Smooth muscle cell (in vitro differentiated cells): ENCODE measurements around the gene GPX8. TPM values are rescaled to one million over a fixed set of nuclear protein-coding genes. Genes with fewer than 3 reads are reported as not detected.

Experiments used
- DNase-seq: peaks from one replicate; lab custom pipeline; 2025; ENCODE audit not compliant: unreplicated experiment; lab: John Stamatoyannopoulos, UW
- H2AFZ ChIP-seq: fragments of 200-600 bp; sonication (generic); 2 replicates; pipeline ENCODE4 v1.6.0; 2016; ENCODE audit warnings: antibody characterized with exemption, low read depth, mild to moderate bottlenecking
- H3F3A ChIP-seq: fragments of 200-600 bp; sonication (generic); 2 replicates; pipeline ENCODE4 v1.6.0; 2017; ENCODE audit warnings: antibody characterized with exemption, low read depth
- H3K27ac ChIP-seq: fragments of 200-600 bp; sonication (generic); 2 replicates; pipeline ENCODE4 v1.5.1; 2016; ENCODE audit warnings: low read depth, mild to moderate bottlenecking
- H3K27me3 ChIP-seq: fragments of 200-600 bp; sonication (generic); 2 replicates; pipeline ENCODE4 v1.6.1; 2016; ENCODE audit warnings: low read depth, mild to moderate bottlenecking
- H3K36me3 ChIP-seq: fragments of 200-600 bp; sonication (generic); 2 replicates; pipeline ENCODE4 v1.5.1; 2016; ENCODE audit warnings: low read depth
- H3K4me1 ChIP-seq: fragments of 200-600 bp; sonication (generic); 2 replicates; pipeline ENCODE4 v1.5.1; 2016; ENCODE audit warnings: low read depth
- H3K4me2 ChIP-seq: fragments of 200-600 bp; sonication (generic); 2 replicates; pipeline ENCODE4 v1.6.0; 2016; ENCODE audit warnings: mild to moderate bottlenecking
- H3K4me3 ChIP-seq: fragments of 200-600 bp; sonication (generic); 2 replicates; pipeline ENCODE4 v1.5.1; 2016; ENCODE audit warnings: mild to moderate bottlenecking
- H3K79me2 ChIP-seq: fragments of 200-600 bp; sonication (generic); 2 replicates; pipeline ENCODE4 v1.6.0; 2016; ENCODE audit warnings: low read depth, mild to moderate bottlenecking
- H3K9ac ChIP-seq: fragments of 200-600 bp; sonication (generic); 2 replicates; pipeline ENCODE4 v1.6.0; 2016; ENCODE audit warnings: low read depth
- H3K9me3 ChIP-seq: fragments of 200-600 bp; sonication (generic); replicated peaks from 2 replicates; pipeline ENCODE4 v1.5.1; 2016; ENCODE audit warnings: low read depth
- H4K20me1 ChIP-seq: fragments of 200-600 bp; sonication (generic); 2 replicates; pipeline ENCODE4 v1.6.0; 2016; ENCODE audit warnings: low read depth
- WGBS: methylation state at CpG from one replicate; pipeline ENCODE4 v1.1.7; 2016; ENCODE audit warnings: low lambda C conversion rate; 5-methylcytosine and 5-hydroxymethylcytosine counted together
- polyA plus RNA-seq: library from polyadenylated mRNA; unstranded; fragments of >200 nt; fragmentation: Nextera tagmentation; extraction: Ambion mirVana; gene quantifications from 2 replicates; pipeline ENCODE4 v1.2.1, GENCODE V29; 2016
- total RNA-seq: library from RNA; depleted of rRNA; stranded (reverse); fragments of >200 nt; gene quantifications from 2 replicates; pipeline ENCODE4 v1.2.3, GENCODE V29; 2014
- TF ChIP-seq, protein P1 (sequence below): fragments of 200-600 bp; sonication (generic); IDR thresholded peaks from 2 replicates; pipeline ENCODE4 v1.5.1; 2017; ENCODE audit warnings: borderline replicate concordance, mild to moderate bottlenecking, antibody characterized with exemption; ENCODE audit not compliant: insufficient read depth, poor library complexity, severe bottlenecking

Gene GPX8
- total and polyA plus RNA-seq, 2 experiments from 2014 or later, result 230 to 306 TPM

DNA sequence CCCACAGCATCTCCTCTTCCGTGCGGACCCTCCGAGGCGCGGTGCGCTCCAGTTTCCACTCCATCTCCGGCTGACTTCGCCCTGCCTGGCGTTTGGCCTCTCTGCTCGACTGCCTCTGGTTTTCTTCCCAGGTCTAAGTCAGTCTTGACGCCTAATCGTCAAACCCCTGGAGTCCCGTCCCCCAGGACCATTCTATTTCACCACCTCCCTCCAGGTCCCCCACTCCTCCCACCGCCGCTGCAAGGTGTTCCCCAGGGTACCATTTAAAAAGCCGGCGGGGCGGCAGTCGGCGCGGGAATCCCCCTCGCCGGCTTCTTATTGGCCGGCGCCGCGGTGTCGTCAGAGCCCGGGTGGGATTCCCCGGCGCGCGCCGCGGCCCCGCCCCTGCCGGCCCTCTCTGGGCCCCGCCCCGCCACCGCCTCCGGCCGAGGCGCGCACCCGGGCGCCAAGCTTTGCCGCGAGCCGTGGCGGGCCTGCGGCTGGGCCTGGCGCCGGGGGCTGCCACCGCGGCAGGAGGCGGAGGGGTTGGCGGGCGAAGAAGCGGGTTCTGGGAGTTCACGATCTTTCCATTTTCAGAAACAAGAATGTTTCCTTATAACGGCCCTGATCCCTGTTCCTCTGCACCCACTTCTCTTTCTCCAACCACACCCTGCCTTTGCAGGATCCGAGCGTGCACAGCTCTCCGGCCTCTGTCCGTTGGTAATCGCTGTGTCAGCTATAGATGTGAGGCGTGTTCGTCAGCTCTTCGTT lies 13.1 kb downstream of the GPX8 start, which contains the start of gene CDC20B:
CDC20B (minus strand) TSS at position 241 of the 750 bp plus-strand sequence; CDS start at position 64, 177 bp downstream.
- WGBS, result 1% methylated on average over 26 of the region's 69 CpGs
- H3K9me3 ChIP-seq, result no peaks in the 10 kb centered on the region
- H3K4me2 ChIP-seq, result peak within 1 kb of the TSS; percentile 95
- H3K27me3 ChIP-seq, result peaks cover 47% of the 10 kb centered on the region
- no peaks in the 10 kb centered on the region for H3K79me2 ChIP-seq
- peak within 1 kb of the TSS; percentile 23 for H3K9ac ChIP-seq
- TF ChIP-seq, protein P1, sequence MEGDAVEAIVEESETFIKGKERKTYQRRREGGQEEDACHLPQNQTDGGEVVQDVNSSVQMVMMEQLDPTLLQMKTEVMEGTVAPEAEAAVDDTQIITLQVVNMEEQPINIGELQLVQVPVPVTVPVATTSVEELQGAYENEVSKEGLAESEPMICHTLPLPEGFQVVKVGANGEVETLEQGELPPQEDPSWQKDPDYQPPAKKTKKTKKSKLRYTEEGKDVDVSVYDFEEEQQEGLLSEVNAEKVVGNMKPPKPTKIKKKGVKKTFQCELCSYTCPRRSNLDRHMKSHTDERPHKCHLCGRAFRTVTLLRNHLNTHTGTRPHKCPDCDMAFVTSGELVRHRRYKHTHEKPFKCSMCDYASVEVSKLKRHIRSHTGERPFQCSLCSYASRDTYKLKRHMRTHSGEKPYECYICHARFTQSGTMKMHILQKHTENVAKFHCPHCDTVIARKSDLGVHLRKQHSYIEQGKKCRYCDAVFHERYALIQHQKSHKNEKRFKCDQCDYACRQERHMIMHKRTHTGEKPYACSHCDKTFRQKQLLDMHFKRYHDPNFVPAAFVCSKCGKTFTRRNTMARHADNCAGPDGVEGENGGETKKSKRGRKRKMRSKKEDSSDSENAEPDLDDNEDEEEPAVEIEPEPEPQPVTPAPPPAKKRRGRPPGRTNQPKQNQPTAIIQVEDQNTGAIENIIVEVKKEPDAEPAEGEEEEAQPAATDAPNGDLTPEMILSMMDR, result no peak
- H3K4me3 ChIP-seq, result peak within 1 kb of the TSS; percentile 63
- no peaks in the 10 kb centered on the region for H4K20me1 ChIP-seq
- H3F3A ChIP-seq, result no peaks in the 10 kb centered on the region
- no peaks in the 10 kb centered on the region for H3K36me3 ChIP-seq
- H3K4me1 ChIP-seq, result peaks cover 15% of the 10 kb centered on the region
- H2AFZ ChIP-seq, result peak within 1 kb of the TSS; percentile 97
- peak; percentile 41 for DNase-seq
- H3K27ac ChIP-seq, result no peak within 1 kb of the TSS

DNA sequence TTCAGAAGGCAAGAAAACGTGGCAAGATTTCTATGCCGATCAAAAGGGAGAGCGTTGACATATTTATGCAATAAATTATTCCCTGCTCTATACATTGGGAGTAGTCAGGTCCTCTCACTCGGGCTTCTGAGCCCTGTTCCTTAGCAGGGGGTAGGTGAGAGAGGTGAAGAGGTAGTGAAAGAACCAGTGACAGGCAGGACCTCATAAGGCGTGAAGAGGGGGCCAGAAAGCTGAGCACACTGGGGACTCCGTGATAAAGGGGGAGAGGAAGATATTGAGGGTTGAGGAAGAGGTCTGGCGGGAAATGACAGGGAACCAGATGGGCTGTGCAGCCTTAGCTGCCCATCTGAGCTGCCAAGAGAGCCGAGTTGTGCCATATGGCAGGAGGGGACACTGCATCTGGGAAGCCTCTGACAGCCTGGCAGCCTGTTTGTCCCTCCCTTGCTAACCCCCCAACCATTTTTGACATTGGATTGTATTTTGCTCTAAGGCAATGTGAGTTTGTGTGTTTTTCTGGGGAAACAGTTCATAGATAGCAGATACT lies 13.8 kb downstream of the GPX8 start:
- DNase-seq, result no peak
- Histone ChIP-seq H4K20me1 (no peaks in the 10 kb centered on the region), H2AFZ (peak overlapping the region; percentile 97), H3K4me2 (peak overlapping the region; percentile 95), H3F3A (no peaks in the 10 kb centered on the region), H3K9me3 (no peaks in the 10 kb centered on the region), H3K27ac (no peak overlapping the region), H3K4me1 (peaks cover 15% of the 10 kb centered on the region), H3K9ac (peak overlapping the region; percentile 23), H3K4me3 (peak overlapping the region; percentile 63), H3K36me3 (no peaks in the 10 kb centered on the region), H3K79me2 (no peaks in the 10 kb centered on the region), H3K27me3 (peaks cover 53% of the 10 kb centered on the region)
- whole genome bisulfite sequencing, result 13% methylated on average over 8 of the region's 8 CpGs
- TF ChIP-seq, protein P1, result no peak

DNA sequence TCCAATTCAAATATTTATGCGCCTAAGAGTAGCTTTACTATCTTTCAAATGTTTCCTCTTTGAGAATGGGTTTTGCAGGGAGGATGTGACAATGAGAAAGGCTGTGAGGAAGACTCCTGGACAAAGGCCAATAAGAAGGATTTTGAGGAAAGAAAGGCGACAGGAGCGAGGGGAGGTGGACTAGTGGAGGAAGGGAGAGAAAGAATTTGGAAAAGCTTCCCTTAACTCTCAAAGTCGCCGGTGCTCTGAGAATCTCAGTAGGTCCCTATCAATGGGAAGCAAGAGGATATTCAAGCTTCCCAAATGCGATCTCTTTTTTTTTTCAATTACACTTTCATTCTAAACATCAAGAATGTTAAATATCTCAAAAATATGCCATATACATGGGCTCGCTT lies 15.8 kb downstream of the GPX8 start:
- H3K4me3 ChIP-seq, result peak overlapping the region; percentile 53
- peak overlapping the region; percentile 73 for H2AFZ ChIP-seq
- 8% methylated on average over 7 of the region's 7 CpGs for WGBS

More for the DNA sequence above, 15.8 kb downstream of the GPX8 start:
- Histone ChIP-seq H3K36me3 (no peaks in the 10 kb centered on the region), H3K9ac (no peak overlapping the region), H3K27me3 (peaks cover 74% of the 10 kb centered on the region), H3K79me2 (no peaks in the 10 kb centered on the region), H3F3A (no peaks in the 10 kb centered on the region), H3K9me3 (no peaks in the 10 kb centered on the region), H3K4me1 (peaks cover 11% of the 10 kb centered on the region), H3K4me2 (peak overlapping the region; percentile 87), H4K20me1 (no peaks in the 10 kb centered on the region), H3K27ac (no peak overlapping the region)
- DNase-seq, result no peak
- TF ChIP-seq, protein P1, result no peak
